ENCODE results near the gene OR2V2.
"Not testable (repeated sequence)": the region's sequence is repeated elsewhere in the genome, so short reads cannot be mapped to it uniquely, and the experiment has no call there.

The OR2V2 gene, protein sequence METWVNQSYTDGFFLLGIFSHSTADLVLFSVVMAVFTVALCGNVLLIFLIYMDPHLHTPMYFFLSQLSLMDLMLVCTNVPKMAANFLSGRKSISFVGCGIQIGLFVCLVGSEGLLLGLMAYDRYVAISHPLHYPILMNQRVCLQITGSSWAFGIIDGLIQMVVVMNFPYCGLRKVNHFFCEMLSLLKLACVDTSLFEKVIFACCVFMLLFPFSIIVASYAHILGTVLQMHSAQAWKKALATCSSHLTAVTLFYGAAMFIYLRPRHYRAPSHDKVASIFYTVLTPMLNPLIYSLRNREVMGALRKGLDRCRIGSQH

DNA sequence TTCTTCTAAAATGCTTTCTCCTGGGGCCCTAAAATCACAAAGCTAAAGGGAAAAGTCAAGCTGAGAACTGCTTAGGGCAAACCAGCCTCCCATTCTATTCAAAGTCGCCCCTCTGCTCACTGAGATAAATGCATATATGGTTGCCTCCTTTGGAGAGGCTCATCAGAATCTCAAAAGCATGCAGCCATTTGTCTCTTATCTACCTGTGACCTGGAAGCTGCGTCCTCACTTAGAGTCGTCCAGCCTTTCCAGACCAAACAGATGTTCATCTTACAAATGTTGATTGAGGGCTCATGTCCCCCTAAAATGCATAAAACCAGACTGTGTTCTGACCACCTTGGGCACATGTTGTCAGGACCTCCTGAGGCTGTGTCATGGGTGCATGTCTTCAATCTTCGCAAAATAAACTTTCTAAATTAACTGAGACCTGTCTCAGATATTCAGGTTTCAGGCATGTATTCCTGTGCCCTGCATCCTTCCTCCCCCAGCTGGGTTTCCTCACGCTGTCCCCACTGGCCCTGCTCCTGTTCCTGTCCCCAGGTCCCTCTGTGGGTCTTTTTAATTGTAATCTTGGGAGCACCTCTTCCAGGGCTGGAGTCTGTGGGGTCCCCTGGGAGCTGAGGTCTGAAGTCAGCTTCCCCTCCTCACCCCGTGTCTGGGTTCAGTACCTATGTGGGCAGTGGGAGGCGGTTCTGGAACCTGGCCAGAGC is at the start of gene OR2V2:
OR2V2 (plus strand) TSS at position 660 of the 710 bp plus-strand sequence. CDS start 7,357 bp downstream, outside the sequence.
- DNase-seq (ENCODE audit: low spot score), result not testable (repeated sequence)

DNA sequence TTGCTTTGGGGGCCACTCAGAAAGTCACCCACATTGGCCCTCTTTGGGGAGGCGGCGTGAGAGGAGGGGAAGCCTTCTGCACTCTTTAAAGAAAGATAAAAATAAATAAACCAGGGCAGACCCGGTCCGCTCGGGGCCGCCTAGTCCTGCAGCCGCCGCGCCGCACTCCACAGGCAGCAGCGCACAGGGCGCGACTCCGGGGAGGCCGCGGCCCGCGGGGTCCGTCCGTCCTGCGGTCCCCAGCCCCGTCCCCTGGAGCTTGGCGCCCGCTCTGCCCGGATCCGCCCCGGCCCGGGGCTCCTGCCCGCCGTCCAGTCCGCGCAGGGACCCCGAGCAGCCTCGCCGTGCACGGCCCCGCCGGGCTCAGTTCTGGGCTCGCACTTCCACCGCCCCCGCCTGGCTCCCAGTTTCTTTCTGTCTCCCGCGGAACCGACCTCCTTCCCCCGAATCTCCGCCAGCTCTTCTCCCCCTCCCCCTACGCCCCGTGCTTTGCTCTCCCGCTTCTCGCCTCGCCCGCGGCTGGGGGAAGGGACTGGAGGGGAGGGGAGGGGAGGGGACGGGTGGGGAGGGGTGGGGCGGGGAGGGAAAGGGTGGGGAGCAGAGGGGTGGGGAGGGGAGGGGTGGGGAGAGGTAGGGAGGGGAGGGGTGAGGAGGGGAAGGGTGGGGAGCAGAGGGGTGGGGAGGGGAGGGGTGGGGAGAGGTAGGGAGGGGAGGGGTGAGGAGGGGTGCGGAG is 49.5 kb upstream of the OR2V2 start:
- DNase-seq (ENCODE audit: low spot score), result not testable (repeated sequence)

DNA sequence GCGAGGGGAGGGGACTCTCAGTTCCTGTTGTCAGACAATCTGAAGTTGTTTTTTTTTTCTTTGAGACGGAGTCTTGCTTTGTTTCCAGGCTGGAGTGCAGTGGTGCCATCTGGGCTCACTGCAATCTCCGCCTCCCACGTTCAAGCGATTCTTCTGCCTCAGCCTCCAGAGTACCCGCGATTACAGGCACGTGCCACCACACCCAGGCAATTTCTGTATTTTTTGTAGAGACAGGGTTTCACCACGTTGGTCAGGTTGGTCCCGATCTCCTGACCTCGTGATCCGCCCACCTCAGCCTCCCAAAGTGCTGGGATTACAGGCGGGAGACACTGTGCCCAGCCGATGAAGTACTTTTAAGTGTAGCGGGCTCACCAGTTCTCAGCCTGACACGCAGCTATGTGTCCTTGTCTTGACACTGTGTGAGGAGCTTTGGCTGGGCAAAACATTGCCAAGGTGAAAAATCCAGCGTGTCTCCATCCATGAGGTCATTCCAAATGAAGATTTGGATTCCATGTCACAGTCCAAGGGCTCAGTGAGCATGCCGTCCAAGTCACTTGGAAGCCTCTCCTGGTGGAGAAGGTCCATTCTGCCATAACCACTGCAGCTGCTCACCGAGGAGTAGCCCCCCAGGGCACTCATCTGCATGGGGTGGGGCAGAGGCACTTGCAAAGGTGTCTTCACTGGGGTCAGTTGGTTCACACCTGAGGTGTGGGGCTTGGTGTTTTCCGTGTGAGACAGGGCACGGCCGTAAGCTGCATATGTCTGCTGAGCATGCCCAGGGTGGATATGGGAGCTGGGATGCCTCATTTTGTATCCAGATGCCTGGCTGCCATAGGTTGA is 48.4 kb upstream of the OR2V2 start:
- no peak for DNase-seq (ENCODE audit: low spot score)

DNA sequence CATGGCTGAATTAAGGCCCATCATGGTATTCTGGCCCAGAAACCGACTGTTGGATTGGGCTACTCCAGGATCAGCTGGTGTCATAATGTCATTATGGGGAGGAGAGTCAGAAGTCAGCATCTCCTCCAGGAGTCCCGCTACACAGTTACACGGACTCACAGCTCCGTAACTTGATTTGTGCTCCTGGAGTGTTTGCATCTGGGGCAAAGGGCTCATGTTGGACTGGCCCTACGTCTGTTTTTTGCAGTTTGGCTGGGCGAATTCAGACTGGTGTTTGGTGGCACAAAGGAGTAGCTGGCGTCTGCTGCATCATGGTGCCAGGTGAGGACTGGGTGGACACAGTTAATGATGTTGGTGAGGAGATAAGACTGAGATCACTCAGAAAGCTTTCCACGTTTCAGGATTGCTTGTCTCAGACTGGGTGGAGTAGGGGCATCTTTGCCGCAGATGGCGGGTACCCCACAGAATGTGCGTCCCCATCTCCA is 47.7 kb upstream of the OR2V2 start:
- no peak for DNase-seq (ENCODE audit: low spot score)

DNA sequence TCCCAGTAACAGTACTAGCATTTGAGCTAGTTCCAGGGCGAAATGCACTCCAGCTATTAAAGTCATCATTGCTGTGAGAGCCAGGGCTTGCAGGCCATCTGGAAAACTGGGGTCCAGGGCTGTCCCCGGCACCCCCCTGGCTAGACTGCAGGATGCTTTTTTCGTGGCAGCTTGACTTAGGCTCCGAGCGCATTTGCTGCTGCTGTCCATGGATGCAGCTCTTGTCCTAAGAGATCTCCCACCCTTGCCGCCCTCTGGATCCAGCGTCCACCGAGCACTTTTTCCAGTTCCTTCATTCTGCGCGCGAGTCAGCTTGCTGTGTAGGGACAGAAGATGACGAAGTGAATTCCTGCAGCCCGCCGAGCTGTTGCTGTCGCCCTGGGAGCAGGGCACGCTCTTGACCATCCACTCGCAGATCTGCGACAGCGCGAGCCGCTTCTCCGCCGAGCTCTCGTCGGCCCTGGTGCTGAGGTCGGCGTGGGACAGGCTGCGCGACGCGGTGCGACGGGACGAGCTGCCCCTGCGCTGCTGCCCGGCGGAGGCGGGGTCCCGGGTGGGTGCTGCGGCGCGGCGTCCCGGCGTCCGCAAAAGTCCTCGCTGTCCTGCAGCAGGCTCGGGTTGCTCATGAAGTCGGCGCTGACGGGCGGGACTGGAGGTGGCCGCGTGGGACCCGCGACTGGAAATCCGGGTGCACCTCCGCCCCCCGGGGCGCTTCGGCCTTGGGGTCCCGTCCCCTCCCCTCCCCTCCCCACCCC is 47.1 kb upstream of the OR2V2 start:
- no peak for DNase-seq (ENCODE audit: low spot score)

DNA sequence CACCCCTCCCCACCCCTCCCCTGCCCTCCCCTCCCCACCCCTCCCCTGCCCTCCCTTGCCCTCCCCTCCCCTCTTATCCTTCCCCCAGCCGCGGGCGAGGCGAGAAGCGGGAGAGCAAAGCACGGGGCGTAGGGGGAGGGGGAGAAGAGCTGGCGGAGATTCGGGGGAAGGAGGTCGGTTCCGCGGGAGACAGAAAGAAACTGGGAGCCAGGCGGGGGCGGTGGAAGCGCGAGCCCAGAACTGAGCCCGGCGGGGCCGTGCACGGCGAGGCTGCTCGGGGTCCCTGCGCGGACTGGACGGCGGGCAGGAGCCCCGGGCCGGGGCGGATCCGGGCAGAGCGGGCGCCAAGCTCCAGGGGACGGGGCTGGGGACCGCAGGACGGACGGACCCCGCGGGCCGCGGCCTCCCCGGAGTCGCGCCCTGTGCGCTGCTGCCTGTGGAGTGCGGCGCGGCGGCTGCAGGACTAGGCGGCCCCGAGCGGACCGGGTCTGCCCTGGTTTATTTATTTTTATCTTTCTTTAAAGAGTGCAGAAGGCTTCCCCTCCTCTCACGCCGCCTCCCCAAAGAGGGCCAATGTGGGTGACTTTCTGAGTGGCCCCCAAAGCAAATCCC is 46.2 kb upstream of the OR2V2 start:
- not testable (repeated sequence) for DNase-seq (ENCODE audit: low spot score)

DNA sequence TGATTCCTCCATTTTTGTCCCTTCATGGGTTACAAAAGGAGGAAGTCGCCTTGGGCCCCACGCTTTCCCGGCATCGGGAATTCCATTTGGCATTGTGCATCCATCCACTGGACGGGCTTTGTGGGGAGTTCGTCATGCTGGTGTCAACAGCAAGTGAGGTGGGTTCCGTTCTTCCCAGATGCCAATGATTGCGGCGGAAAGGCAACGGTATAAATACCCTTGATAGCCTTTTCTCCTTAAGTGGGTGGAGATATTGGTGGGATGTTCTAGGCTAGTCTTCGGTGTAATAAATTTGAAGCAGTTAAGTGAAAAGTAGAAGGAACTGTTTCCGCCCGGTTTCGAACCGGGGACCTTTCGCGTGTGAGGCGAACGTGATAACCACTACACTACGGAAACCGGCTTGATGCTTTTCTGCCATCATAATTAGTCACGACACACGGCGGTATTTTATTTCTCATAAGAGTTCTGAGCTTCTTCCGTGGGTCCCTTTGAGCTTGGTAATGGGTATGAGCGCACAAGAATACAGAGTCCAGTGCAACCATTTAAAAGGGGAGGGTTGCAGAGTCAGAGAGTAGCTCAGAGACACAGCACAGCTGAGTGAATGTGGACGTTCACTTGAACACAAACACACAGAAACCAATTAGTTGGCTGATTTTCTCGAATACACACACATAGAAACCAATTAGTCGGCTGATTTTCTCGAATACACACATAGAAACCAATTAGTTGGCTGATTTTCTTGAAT is 45.3 kb upstream of the OR2V2 start:
- DNase-seq (ENCODE audit: low spot score), result not testable (repeated sequence)

DNA sequence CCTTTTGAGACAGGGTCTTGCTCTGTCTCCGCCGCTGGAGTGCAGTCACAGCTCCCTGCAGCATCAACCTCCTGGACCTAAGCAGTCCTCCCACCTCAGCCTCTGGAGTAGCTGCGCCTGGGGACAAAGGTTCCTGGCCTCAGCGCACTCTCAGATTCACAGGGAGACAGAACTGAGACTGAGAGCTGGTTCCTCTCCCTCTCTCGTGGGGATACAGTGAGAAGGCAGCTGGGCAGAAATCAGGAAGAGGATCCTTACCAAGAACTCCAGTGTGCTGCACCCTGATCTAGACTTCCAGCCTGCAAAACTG is 43.2 kb upstream of the OR2V2 start:
- not testable (repeated sequence) for DNase-seq (ENCODE audit: low spot score)

DNA sequence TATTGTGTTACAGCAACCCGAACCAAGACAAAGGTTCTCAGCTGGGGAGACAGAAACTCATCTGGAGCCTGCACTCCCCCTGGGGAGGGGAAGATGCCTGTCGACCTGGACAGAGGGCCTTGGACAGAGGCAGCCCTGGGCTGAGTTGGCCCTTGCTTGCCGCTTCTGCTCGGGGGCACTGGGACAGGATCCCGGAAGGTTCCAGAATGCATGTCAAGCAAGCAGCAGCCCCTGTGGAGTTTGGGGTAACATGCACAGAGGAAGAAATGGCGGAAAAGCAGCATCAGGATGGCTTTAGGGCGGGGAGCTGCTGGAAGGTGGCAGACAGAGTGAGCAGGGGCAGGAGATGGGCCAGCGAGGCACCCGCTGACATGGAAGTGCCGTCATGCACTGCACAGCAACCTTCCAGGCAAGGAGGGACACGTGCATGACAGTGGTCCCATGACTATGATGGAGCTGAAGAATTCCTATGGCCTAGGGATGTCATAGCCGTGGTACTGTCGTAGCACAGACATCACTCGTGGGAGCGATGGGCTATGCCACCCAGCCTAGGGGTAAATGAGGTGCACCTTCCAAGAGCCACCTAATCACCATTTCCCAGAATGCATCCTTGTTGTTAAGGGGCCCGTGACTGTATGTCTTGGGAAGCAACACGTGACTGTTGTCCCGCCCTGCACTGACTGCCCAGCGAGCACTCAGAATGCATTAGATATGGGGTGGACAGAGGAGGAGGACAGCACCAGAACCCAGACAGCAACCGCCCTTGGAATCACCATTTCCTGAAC is 42.6 kb upstream of the OR2V2 start:
- DNase-seq (ENCODE audit: low spot score), result not testable (repeated sequence)

DNA sequence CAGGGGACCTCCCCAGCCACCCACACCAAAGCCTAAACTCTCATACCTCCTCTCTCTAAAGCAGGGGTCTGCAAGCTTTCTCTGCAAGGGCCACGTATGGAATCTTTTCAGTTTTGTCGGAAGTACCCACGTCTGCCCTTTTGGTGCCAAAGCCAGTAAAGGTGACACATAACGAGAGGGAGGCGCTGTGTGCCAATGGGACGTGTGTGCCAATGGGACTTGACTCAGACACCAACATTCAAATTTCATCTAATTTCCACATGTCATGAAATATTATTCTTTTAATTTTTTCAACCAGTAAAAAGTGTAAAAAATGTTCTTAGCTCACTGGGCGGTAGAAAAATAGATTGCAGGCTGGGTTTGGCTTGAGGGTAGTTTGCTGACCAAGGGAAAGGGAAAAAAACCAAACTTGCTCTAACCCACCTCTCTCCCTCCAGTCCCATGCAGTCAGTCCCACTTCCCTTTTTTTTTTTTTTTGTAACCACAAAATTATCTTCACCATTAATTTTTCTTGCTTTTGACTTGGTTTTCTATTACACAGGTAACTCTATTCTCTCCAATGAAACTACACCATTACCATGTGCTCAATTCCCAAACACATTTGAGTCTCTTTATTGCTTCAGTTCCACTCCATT is 41.9 kb upstream of the OR2V2 start:
- DNase-seq (ENCODE audit: low spot score), result no peak

DNA sequence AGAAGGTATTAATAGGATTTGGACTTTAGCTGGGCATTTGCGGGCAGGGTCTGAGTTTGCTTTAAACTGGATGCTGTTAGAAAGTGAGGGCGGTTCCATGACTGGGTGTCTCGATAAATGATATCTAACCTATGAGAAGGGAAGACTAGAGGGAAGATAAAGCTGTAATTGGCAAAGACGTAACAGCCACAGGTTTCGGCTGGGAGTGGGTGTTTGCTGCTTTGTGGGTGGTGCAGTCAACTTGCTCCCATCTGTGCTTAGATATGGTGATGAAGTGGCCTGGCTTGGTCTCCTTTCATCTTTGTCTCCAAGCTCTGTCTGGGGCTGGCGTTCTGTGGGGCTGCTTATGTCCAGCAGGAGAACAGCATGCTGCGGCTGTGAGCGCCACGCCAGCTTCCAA is 39.7 kb upstream of the OR2V2 start:
- no peak for DNase-seq (ENCODE audit: low spot score)

DNA sequence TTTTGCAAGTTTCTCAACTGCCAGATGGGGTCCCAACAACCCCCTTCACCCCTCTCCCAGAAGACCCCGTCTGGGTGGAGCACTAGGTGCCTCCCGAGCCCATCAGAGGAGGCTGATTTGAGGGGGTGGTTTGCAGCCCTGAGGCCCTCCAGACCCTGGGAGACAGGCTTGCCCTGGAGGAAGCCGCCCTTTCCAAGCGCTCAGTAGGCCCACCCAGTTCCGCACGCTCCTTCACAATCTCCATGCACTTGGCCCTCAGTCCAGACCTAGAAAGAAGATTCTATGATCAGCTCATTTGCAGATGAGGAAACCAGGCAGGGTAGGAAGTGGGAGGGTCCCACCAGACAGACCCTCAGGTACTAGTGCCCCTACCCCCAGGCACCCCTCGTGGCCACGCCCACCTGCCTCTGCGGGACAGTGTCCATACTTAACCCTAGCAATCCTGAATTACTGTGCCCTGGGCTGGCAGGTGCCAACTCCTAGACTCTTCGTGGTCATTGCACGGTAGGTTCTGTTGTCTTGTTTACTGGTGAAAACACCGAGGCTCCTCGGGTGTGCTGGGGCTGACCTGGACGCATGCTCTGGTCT is 38.7 kb upstream of the OR2V2 start:
- DNase-seq (ENCODE audit: low spot score), result no peak

DNA sequence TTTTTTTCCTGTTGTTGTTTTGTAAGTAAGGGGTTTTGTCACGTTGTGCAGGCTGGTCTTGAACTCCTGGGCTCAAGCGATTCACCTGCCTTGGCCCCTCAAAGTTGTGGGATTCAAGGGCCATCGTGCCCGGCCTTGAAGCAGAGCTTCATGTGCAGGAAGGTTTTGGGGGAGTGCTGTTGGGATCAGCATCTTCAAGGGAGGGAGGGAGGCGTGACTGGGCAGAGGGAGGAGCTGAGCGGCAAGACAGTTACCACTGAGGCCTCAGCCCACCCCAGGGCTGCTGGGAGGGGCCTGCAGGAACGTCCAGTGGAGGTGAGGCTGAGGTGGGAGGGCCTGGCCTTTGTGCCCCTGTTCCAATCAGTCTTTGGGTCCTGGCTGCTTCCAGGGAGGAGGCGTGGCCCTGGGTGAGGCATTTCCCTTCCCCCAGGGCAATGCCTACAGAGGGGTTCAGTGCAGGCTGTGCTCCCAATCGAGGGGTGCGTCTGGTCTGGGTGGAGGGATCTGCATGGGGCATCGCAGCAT is 37.8 kb upstream of the OR2V2 start:
- peak; percentile 49 for DNase-seq (ENCODE audit: low spot score)

DNA sequence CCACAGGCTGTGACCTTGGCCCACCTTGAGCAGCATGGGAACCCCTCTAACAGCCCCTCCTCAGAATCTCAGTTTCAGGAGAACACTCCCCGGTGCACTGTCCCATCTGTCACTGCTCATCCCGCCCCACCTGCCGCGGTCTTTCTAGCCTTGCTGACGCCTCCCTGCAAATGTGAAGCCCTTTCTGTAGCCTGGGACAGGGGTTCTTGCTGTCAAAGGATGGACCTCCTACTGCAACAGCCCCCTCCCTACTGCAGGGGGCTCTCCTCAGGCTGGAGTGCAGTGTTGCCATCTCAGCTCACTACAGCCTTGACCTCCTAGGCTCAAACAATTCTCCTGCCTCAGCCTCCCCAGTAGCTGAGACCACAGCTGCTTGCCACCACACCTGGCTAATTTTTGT is 36.4 kb upstream of the OR2V2 start:
- DNase-seq (ENCODE audit: low spot score), result no peak

DNA sequence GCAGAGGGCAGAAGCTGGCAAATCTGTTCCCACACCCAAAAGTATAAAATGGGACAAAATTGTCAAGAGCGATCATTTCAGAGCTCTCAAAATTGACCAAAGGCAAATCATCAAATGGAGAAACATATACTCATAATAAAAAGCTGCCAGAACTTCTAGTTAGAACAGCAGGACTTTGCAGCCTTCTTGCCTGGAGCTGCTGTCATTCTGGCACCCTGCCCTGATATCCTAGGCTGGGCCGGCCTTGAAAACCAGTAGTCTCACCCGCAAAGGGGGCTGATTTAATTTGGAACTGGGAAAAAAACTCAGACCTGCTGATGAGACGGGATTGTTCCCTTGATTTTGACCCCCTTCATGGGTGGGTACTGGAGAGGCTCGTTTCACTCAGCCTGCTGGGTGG is 34.9 kb upstream of the OR2V2 start:
- no peak for DNase-seq (ENCODE audit: low spot score)

DNA sequence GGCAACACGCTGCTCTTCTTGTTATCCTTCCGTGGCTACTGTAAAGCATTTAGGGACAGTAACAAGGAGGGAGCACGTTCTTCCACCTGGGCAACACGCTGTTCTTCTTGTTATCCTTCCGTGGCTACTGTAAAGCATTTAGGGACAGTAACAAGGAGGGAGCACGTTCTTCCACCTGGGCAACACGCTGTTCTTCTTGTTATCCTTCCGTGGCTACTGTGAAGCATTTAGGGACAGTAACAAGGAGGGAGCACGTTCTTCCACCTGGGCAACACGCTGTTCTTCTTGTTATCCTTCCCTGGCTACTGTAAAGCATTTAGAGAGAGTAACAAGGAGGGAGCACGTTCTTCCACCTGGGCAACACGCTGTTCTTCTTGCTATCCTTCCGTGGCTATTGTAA is 33.8 kb upstream of the OR2V2 start:
- not testable (repeated sequence) for DNase-seq (ENCODE audit: low spot score)

DNA sequence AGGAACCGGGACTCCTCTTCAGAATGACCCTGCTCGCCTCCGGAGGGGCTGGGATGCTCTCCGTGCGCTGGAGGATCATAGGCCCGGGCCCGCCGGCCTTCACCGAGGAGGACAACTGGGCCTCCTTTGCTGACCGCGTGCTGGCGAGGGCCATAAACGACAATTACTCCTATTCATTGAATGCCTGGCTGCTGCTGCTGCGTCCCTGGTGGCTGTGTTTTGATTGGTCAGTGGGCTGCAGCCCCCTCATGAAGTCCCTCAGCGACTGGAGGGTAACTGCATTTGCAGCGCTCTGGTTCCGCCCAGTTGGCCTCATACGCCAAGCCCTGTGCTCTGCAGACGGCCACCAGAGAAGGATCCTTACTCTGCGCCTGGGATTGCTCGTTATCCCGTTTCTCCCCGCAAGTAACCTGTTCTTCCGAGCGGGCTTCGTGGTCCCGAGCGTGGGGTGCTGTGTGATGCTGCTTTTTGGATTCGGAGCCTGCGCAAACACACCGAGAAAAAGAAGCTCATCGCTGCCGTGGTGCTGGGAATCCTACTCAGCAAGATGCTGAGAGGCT is 33.0 kb upstream of the OR2V2 start:
- no peak for DNase-seq (ENCODE audit: low spot score)

Measured in iPS-NIHi11 (cell line).